ENCODE measurements around the gene ETV3.
"Not testable (repeated sequence)": the region's sequence is repeated elsewhere in the genome, so short reads cannot be mapped to it uniquely, and the experiment has no call there.

Gene ETV3

DNA sequence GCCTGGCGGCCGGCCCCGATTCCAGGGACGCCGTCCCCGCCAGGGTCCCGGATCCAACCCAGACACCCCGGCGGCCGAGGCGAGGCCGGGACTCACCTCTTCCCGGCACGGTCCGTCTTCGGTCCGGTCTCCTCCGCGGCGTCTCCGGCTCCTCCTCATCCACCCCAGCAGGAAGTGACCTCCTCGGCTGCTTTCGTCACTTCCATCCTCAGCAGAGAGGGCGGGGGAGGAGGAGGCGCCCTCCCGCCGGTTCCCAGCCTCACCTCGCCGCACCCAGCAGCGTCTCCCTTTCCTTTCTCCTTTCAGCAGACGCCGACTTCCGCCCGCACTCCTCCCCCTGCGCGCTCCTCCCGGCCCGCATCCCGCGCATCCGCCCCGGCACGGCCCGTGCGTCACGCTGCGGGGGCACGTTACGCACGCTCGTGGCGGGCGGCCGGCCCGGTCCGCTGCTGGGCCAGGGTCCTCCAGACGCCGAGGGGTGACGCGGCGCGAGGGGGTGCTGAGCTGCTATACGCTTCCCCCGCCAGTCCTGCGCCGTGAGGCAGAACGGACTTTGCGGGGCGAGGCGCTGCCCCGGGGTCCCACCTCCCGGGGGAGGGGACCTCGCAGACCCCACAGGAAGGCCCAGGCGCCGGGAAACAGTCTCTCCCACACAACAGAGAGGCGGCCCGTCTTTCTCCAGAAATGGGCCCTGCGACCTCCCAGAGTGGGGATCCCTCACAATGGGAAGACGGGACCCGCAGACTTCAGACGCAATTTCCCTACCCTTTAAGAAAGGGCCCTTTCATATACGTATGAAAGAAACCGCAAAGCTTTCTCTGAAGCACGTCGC lies at the start of gene ETV3:
TSS of gene ETV3 (minus strand) at position 176 of the 832 bp plus-strand sequence. CDS start 2,043 bp downstream, outside the sequence.
- DNase-seq (ENCODE audit: low spot score), result peak; percentile 91

DNA sequence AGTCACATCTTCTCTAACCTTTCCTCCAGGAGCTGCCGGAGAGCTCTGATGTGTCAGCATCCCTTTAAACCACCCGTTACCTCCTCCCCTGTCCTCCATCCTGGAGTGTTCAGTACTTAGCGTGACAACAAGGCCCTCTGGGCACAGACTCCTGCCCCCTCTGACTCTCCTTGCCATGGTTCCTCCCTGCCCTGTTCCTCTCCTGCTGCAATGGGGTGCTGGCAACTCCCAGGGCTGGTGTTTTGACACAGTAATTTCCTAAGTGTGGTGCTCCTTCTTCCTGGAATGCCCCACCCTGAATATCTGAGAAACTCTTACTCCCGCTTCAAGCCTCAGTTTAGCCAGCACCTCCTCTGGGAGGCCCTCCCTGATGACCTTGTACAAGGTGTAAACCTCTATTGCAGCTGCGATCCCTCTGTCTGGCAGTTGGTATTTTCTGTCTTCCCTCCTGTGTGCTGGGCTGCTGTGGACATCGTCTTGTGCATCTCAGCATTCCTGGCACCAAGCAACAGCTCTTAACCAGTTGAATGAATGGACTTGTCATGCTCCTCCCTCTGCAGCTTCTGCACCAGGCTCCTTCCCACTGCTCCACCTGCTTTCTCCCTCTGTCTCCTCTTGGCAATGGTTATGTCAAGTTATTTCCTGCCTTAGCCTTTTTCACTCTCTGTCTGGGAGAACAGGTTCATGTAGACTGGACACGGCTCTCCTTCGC lies 48.2 kb upstream of the ETV3 start:
- no peak for DNase-seq (ENCODE audit: low spot score)

DNA sequence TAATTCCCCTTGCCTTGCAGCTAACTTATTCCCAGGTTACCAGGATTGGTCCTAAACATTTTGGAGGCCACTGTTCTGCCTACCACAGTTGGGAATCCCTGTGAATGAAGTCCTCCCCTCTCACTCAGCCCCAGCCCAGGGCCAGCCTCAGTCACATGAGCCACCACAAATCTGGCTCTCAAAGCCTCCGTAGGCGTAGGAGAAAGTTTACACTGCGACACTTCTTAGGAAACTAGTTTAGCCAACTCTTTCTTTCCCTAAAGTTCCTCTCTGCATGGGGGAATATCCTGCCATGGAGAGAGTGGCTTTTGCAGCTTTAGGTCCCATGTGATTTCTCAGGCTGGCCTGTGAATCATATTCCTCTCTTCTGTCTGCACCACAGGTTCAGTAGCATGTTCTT lies 45.7 kb upstream of the ETV3 start:
- DNase-seq (ENCODE audit: low spot score), result no peak

DNA sequence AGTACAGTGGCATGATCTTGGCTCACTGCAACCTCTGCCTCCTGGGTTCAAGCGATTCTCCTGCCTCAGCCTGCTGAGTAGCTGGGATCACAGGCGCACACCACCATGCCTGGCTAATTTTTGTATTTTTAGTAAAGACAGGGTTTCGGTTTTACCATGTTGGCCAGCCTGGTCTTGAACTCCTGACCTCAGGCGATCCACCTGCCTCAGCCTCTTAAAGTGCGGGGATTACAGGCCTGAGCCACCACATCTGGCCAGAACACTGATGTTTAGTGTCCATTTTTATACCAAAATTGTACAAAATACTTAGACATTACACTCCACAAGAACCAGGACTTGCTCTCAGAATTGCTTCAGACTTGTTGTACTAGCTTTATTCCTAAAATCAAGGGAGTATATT lies 44.2 kb upstream of the ETV3 start:
- DNase-seq (ENCODE audit: low spot score), result not testable (repeated sequence)

DNA sequence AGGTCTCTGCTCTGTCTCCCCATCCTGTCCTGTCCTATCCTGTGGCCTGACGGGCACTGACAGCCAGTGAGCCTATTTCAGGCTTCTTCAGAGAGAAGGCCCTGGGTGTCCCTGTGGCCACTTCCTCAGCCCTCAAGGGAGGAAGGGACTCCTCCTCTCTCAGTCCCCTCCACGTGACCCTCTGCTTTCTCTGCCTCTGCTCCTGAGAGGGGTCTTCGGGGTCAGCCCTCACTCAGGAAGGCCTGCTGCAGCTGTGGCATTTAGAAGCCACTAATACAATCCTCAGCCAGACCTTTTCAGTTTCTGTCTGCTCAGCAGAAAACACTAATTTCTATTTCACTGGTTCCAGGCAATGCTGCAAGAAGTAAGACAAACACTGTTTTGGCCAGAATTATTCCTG lies 43.6 kb upstream of the ETV3 start:
- DNase-seq (ENCODE audit: low spot score), result no peak

DNA sequence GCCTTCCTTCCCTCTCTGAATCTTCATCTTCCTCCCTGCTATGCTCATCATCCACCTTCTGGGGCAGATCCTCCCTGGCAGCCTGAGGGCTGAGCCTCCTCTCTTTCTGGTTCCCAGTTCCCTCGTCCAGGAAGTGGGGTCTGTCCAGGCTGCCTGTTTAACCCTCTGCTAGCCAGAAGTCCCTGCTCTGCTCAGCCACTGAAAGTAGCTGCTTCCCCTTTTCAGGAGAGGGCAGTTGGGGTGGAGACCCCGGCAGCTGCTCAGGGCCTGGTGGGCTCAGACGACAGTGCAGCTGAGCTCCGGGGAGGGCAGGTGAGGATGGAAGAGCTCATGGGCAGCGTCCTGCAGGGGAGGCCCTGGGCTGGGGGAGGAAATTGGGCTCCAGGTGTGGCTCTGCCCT lies 43.1 kb upstream of the ETV3 start:
- DNase-seq (ENCODE audit: low spot score), result peak; percentile 43

DNA sequence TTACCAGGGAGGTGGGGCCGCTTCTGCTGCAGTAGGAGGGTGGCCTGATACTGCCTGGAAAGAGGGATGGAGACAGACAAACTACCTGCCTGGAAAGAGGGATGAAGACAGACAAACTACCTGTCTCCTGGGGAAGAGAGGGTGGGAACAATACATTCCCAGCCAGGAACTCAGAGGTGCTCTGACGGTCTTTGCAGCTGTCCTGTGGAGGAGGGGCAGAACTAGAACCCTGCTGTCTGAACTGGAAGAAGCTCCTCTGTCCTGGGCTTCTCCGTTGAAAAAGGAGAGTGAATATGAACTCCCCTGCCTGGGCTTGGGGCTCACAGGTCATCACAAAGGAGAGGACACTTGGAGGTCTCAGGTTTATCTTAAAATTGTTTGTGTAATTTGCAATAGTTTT lies 40.3 kb upstream of the ETV3 start:
- no peak for DNase-seq (ENCODE audit: low spot score)

DNA sequence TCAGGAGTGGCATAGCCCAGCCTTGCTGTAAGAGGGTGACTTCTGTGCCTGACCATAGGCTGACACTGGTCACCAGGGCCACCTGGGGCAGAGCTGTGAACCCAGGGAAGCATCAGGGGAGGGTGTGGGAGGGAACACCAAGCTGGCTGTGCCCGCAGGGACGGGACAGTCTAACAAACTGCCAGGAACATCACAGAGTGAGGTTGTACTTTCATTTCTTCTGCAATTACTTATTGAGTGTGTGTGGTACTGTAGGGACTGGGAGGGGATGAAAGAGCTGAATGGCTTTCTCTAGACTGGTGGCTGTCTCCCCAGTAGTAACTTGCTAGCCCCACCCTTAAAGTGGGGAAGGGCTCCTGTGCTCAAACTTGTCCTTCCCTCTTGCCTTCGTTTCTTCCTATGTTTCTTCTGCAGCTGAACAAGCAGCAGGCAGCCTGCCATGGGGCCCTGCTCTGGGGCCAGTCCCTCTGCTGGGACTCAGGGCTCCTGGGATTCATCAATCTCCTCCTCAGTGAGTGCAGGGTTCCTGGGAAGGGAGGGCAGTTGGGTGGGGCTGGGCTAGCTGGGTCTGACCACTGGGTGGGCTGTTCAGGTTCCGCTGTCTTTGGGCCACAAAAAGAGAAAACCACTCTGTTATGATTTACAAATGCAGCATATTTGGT lies 39.7 kb upstream of the ETV3 start:
- DNase-seq (ENCODE audit: low spot score), result no peak

DNA sequence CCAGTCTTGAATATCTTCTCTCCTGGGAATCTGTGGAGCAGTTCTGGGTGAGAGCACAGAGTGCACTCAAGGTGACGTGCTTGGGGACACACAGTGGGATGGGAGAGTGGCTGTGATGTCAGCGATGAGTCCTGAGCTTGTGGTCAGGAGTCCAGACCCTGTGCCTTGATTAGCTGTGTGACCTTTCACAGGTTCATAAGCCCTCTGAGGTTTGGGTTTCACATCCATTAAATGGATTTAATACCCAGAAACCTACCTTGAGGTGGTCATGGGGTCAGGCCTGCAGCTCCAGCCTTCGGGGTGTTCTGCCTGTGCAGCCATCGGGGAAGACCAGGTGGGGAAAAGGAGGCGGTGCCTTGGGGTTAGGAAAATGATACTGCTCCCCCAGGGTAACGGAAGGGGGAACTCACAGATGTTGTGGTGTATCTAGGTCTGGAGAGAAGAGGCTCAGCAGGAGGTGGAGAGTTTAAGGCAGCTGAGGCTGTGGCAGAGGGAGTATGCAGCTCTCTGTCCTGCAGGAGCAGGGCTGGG lies 38.5 kb upstream of the ETV3 start:
- DNase-seq (ENCODE audit: low spot score), result no peak

DNA sequence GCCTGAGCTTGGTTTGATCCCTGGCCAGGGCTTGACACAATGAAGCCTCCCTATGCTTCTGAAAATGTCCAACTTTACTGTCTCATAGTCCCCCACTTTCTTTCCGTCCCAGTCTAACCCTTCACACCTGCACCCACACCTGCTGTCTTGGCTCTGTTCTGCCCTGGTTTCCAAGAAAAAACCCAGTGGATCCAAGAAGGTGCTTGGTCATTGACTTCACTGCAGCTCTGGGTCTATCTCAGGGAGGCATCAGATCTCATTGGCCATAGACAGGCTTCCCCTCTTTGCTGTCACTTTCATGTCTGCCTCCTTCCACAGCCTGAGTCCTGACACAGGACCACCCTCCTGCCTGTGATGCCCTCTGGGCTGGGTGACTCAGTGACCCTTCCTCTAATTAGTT lies 37.8 kb upstream of the ETV3 start:
- DNase-seq (ENCODE audit: low spot score), result no peak

DNA sequence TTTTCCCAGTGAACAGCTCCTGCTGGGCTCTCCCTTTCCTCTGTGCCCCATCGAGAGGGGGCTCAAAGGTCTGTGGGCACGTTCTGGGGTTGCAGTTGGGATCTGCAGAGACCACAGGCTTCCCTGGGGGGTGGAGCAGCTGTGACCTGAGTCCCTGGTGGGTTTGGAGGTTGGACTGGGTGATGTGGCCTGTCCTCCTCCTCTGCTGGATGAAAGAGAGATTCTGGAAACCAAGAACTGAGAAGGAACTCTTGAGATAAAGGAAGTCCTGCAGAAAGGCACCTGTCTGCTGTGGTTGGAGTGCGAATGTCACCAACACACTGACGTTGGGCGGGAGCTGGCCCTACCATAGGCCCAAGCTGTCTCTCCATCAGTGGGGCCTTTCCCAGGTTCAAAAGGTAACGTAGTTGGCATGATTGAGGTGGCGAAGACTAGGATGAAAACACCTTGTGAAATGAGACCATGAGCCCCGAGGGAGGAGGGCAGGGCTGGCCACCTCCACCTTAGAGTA lies 35.8 kb upstream of the ETV3 start:
- DNase-seq (ENCODE audit: low spot score), result no peak

DNA sequence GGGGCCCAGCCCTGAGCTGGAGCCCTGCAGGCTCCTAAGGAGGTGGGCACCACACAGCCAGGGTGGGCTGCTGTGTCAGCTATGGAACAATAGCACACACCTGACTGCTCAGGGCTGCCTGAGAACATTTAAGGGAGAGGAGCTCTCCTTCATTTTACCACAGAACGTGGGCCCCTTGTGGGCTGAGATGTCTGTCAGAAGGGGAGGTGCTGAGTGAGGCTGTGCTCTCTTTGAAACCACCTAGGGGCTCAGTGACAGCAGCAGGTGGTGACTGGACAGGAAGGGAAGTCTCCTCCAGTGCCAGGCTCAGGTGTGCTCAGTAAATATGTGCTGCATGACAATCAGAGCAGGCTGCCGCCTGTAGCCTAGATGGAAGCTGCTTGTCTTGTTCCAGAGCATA lies 35.0 kb upstream of the ETV3 start:
- not testable (repeated sequence) for DNase-seq (ENCODE audit: low spot score)

DNA sequence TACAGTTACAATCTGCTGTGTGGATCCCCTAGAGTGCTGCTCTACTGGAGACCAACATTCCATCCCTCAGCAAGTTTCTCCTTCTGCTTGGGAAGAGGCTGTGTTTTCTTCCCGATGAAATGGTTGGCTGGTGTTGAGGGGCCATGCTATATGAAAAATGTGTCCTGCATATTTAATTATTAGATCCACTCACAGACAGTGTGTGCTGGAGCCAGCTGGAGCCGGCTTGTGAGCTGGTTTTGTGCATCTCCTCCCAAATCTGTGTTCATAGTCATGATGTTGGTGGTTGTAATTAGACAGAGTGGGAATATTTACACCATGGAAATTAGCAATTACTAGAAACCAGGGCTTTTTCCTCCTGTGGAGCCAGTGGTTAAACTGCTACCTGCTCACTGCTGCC lies 34.4 kb upstream of the ETV3 start:
- not testable (repeated sequence) for DNase-seq (ENCODE audit: low spot score)

DNA sequence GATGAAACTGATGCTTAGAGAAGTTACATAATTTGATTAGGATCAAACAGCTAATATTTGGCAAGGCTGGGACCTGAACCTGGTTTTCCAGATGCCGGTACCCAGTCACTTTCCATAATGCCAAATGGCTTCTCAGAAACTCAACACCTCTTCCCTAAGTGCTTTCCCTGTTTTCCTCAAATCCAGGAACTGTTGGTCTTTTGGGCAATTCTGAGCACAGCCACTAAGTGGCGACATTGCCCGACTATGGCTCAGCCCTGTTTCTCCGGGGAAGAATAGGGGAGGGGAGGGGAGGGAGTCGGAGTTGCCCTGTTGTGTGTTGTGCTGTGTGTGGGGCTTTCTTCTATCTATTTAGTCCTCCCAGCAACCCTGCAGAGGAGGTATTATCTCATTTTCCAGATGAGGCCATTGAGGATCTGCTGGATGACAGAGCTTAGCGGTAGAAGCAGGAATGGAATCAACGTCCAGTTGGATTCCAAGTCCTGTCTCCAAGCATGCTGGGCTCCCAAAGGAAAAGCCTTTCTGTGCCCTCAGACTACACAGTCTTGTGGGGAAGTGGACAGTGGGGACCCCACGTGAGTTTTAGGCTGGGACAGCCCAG lies 33.8 kb upstream of the ETV3 start:
- peak; percentile 24 for DNase-seq (ENCODE audit: low spot score)

DNA sequence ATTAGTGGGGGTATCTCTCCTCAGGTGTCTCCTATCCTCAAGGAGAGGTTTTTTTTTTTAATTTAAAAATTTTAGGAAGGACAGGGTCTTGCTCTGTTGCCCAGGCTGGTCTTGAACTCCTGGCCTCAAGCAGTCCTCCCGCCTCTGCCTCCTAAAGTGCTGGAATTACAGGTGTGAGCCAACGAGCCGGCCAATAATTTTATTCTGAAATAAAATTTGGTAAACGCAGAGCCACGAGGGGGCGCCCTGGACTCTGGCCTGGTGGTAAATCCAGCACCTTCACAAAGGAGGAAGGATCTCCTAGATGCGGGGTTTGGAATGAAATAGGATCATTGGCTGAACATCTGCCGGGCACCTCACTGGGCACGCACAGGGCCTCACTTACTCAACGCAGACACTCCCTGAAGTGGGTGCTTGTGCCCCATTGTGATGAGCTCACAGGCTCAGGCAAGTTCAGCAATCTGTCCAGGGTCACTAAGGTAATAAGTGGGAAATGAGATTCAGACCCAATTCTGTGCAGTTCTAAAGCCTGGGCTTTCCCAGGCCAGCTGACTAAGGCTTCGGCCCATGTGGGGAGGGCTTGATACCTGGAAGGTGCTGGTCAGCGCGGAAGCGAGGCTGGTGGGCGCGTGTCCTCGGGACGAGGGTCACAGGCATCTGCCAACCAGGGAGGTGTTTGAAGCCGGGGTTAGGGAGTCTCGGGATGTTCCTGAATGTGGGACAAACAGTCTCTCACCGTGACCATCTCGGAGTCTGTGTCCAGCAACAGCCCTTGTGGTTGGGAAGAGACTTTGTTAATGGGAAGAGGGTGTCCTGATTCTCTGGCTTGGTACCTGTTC lies 32.7 kb upstream of the ETV3 start:
- DNase-seq (ENCODE audit: low spot score), result peak; percentile 64

DNA sequence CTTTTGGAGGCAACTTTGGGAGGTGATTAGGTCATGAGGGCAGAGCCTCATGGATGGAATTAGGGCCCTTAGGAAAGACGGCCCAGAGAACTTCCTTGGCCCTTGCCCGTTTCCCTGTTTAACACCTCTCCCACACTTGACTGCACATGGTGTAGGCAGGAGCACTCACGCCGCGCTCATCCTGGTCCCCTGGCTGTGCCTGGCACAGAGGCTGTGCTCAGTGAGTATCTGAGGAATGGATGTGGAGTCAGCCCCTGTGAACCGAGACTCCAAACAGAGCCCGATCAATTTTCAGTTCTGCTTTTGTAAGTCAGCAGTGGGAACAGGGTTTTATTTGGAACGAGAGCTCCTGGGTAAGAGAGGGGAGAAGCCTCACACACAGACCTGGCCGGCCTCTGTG lies 29.8 kb upstream of the ETV3 start:
- no peak for DNase-seq (ENCODE audit: low spot score)

DNA sequence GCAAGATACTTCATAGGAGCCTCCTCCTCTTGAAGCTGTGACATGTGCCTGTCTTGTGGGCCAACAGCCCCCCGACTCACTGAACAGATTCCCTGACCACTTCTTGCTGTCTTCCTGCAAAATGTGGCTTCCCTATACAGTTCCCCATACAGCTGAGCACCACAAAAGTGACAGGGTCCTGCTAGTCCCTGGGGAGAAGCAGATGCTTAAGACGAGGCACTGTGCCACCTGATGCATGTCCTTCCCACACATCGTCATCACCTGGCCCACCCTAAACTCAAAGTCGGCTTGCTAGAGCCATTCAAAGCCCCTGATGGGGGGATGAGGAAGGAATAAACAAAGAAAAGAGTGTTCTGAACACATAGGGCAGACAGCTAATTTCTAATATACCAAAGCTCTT lies 29.2 kb upstream of the ETV3 start:
- no peak for DNase-seq (ENCODE audit: low spot score)

DNA sequence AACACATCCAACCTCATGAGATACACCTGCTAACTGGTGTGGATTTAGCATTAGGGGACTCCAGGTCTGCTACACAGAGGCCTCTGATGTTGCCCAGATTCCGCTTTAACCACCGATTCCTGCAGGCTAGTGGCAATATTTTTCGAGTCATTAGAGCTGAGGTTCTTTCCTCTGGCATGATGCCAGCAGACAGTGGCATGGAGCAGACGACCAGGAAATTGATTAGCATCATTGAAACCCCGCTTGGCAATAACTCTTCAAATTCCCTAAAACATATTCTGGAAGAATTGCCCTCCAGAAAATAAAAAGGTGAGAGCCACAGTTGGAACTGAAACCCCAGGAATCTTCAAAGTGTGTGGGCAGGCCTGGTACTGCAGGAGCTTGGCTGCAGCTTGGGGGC lies 28.4 kb upstream of the ETV3 start:
- no peak for DNase-seq (ENCODE audit: low spot score)

DNA sequence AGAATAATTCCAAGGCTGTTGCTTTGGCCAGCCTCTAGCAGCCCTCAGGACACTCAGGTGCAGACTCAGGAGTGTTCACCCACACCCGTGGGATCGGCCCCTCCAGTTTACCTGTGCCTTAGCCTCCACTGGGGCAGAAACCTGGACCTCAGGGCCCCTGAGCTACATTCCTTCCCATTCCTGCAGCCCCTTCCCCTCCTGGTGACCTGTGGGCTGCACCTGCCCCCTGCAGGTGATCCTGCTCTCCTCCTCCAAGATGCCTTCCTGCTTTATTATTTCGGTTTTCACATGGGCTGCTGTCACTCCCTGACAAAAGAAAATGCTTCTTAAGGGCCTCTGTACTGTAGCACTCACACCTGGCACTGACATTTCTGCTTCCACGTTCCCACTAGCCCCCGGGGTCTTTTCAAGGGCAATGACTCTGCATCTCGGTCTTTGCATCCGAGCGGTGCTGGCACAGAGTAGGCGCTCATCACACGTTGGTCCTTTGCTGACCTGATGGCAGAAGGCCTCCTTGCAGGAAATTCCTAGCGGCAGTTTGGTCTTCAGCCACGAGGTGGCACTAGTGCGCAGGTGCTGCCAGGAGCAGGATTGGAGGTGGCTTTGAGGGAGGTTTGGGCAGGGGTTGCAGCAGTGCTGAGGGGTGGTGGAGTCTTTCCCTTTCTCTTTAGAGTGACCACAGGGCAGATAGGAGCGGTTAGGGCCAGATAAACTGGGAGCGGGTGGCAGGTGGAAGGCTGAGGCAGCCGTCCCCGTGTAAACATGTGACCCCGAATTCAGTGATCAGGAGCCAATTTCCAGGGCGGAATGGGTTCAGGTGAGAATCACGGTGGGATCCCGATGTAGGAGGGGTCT lies 25.3 kb upstream of the ETV3 start:
- peak; percentile 85 for DNase-seq (ENCODE audit: low spot score)

DNA sequence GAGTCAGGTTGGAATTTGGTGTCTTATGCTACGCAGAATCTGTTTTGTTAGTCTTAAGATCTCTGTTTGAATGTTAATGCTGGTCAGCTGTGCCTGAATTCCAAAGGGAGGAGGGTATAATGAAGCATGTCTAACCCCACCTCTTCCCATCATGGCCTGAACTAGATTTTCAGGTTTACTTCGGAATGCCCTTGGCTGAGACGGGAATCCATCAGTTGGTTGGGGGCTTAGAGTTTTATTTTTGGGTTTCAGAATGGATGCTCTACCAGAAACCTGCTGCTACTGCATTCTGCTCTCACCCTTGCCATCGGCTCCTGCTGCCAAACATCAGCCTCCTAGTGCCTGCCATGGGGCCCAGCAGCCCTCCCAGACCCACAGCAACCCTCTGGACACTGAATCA lies 24.1 kb upstream of the ETV3 start:
- no peak for DNase-seq (ENCODE audit: low spot score)

All from NAMALWA (cell line).